ENCODE data around the gene PTPRN2.

PTPRN2 gene

DNA sequence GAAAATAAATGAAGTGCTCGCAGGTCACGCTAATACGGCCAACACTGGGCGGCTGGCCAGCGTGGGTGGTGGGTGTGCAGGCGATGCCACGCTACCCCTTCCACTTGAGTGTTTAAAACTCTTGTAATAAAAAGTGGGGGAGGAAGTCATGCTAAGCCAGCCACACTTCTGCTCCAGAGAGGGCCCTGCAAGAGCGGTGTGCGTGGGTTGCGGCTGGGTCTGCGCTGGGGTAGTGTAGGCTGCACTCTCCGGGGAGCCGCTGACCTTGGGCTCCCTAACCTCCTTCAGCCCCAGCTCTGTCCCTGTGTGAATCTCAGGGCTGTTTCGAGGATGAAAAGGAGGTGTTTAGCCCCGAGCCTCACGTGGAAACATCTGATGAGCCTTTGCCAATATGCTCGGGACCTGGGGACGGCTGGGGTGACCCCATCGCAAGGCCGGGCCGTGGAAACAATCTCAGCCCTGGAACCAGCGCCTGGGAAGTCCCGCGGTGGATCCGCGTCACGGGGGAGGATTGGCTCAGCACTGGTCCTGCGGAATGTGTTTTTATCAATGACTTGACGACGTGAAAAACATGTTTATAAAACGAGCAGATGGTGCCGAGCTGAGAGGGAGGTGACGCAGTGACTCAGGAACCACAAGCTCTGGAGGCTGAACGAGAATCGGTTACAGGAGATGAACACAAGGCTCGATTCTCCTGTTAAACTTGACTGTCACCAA lies 972.4 kb downstream of the PTPRN2 start:
- DNase-seq: no peak

GRCh38 chr7:157614457-157615020 lies 973.1 kb downstream of the PTPRN2 start:
- no peak for DNase-seq

DNA sequence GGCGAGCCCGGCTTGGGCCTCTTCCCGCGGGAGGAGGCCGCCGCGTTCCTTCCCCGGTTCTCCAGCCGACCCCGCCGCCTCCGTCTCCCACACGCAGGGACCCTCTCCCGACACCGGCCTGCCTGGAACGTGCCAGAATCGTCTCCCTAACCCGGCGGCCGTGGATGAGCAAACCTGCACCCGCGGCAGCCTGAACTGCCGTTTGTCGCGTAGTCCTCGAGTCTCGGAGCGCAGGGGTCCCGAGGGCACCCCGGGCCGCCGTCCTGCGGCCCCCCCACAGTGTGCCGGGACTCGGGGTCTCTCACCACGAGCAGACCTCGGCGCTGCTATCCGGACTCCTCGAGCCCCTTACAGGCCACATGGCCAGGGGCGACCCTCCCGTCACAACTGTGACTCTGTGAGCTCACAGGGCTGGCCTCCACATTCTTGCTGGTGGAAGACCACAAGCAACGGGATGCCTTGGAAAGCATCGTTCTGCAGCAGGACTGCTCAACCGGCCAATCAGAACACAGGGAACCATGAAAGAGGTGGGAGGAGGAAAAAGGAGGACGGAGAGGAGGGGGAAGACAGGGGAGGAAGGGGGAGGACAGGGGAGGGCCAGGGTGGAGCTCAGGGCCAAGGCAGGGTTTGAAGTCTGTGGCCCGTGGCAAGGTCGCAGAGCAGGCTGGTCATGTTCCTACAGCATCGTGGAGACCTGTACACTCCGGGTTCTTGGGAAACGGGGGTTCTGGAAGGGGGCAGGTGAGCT lies 973.9 kb downstream of the PTPRN2 start:
- DNase-seq: no peak

DNA sequence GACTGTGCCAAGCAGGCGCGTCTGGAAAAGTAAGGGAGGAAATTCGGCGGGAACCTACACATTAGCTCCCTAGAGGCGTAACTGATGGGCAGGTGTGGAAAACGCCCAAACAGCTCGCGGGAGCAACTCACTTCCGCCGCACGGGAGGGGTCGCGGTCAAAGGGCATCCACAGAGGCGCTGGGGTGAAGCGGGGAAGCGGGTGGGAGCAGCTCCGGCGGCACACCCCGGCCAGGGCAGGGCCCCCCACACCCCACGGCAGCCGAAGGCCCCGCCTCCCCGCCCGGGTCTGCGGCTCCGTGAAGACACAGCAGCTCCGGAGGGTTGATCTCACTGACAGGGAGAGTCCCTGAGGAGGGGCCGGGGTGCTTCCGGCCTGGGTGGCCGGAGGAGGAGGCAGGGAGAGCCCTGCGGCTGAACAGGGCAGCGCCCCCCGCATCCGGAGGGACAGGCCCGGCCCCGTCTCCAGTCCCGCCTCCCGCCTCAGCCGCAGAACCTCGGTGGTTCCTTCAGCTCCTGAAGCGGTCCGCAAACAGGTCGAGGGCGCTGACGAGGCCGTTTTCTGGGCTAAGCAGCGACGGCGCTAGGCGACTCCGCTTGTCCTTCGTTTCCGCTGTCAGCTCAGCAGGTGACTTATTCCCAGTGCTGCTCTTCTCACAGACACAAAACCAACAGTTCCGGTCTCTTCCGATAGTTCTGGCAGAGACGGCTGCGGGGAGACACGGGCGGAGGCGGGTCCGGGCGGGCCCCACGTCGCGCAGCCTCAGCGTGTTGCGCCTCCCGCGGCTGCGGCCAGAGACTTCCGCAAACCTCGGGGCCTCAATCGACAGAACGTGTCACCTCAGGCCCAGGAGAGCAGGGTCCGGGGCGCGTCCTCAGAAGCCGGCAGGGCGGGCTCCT lies 974.7 kb downstream of the PTPRN2 start:
- DNase-seq: peak; percentile 30 to 60

GRCh38 chr7:157612009-157612663 lies 975.5 kb downstream of the PTPRN2 start:
- DNase-seq: no peak

DNA sequence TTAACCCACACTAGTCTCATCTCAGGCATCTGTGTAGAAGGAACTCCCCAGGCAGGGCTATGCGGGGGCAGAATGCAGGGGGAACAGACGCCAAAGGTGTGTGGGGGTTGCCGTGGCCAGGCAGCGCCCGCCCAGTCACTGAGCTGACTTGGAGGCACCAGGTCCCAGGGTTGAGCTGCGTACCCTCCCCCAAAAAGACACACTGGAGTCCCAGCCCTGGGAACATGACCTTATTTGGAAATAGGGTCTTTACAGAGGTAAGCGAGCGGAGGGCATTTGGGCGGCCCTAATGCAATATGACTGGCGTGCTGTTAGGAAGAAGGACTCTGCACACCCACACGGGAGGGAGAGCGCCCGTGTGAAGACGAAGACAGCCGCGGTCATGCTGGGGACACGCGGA lies 976.3 kb downstream of the PTPRN2 start:
- no peak for DNase-seq

DNA sequence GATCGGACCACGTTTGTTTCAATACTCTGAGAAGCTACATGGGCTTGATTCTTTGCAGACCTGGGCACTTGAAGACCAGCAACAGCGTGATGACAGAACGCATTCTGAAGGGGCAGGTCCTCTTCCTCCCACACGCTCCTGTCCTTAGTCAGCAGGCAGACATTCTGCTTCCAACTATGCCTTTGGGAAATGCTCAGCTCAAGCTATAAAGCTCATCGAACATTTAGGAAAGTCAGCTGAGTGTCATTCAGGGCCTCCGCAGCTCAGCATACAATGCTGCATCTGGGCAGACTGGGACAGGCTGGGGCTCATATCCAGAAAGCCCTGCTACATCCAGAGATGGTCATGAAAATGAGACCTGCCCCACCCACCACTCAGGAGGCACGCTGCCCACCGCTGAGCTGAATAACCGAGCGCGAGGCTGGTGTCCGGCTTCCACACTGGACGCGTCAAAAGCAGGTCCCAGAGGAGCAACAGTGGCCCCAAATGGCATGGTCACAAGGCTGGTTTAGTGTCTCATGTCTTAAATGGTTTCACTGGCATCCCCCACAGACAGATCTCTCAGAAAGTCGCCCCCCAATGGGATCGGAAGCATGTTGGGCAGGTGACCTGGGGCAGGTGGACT lies 976.8 kb downstream of the PTPRN2 start:
- no peak for DNase-seq

GRCh38 chr7:157609932-157610640 lies 977.5 kb downstream of the PTPRN2 start:
- no peak for DNase-seq

GRCh38 chr7:157609516-157609915 lies 978.1 kb downstream of the PTPRN2 start:
- DNase-seq: no peak

DNA sequence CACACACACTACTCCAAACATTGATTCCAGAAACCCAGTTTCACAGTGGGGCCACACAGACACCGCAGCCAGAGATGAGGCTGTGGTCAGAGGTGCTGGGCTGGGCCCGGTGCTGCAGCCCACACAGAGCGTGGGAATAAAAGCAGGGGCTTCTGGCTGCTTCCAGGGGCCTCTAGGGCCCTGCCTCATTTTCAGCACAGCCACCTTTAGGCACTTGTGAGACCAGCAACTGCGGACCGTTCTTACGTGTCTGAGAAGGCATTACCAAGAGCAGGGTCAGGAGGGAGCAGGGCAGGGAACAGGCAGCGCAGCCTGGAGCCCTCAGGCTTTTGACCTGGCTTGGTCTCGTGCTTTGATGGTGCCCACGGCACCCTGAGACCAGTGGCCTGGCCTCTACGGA lies 980.4 kb downstream of the PTPRN2 start:
- no peak for DNase-seq

- no peak for DNase-seq
Measured at GRCh38 chr7:157606140-157606539, 981.5 kb downstream of the PTPRN2 start.

DNA sequence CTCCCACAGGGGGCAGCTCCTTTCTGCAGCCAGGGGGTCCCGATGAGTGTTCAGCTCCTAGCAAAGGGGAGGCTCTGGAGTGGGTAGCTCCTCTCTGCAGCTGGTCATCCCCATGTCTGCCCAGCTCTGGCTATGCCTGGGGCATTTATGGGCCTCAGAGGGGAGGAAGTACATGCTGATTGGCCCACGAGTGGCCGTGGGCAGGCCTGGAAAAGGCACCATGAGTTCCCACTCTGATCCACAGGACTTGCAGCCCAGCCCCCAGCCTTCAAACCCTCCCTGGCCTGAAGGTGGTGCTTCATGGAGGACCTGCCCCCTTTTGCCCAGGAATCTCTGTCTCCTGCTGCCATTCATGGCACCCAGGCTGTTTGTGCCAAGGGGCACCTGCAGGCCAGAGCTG lies 982.0 kb downstream of the PTPRN2 start:
- no peak for DNase-seq

GRCh38 chr7:157604661-157605381 lies 982.8 kb downstream of the PTPRN2 start:
- no peak for DNase-seq

DNA sequence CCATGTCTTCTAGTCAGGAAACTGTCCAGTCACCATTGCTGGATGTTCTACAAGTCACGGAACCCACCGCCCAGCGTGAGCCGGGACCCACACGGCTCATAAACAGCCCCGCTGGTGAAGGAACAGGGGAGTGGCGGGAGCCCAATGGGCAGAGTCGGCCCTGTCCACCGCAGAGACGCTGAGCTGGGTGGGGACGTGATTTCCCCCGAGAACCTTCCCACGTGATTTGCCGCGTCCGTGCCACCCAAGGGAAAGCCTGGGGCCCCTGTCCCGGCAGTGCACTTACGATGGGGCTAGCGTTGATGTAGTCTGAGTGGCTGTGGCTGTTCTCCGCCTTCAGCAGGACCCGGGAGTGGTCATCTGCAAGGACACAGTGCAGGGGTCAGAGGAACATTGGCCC lies 983.9 kb downstream of the PTPRN2 start:
- no peak for DNase-seq

GRCh38 chr7:157603005-157603404 lies 984.6 kb downstream of the PTPRN2 start:
- DNase-seq: no peak

DNA sequence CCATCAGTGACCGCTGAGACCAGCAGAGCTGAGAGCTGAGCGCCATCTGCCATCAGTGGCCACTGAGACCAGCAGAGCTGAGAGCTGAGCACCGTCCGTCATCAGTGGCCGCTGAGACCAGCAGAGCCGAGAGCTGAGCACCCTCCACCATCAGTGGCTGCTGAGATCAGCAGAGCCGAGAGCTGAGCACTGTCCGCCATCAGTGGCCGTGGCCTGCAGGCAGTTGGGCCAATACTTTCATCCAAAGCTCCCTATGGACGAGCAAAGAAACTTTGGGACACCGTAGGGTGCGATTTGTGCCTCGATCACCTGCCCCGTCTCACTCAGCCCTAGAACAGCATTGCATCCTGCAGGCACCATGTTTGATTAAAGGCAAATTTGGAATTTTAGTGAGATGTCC lies 985.0 kb downstream of the PTPRN2 start:
- no peak for DNase-seq

GRCh38 chr7:157602156-157602555 lies 985.5 kb downstream of the PTPRN2 start:
- no peak for DNase-seq

GRCh38 chr7:157601530-157601929 lies 986.1 kb downstream of the PTPRN2 start:
- no peak for DNase-seq

DNA sequence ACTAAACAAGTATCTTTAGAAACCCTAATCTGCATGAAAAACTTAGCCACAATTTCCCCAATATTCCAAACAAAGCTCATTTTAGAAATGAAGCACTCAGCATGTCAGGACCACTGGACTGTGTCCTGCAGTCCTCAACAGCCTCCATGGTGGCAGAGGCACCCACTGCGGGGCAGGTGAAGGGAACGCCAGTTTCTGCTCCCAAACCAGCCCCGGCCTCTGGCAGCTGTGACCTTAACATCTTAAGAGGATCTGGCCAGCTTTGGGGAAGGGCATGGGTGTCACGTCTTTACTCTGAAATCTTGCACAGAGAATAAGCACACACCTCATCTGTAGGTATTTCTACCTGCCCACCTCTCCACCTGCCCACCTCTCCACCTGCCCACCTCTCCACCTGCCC lies 988.1 kb downstream of the PTPRN2 start:
- no peak for DNase-seq

- no peak for DNase-seq
Measured at GRCh38 chr7:157597562-157597961, 990.1 kb downstream of the PTPRN2 start.

DNA sequence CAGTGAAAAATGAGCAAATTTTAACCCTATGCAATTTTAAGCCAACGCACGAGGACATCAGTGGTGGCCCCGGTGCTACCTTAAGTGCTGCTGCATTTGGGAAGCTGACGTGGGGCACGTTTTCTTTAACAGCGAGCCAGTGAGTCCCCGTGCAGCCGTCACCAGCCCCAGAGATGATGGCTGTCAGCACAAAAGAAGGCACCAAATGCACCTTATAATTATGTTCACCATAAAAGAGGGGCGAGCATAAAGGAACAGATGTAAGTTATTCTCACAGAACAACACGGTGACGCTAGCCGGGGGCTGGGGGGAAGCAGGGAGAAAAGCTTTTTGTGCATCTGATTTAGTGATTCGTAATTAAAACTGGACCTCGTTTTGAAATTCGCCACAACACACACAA lies 990.7 kb downstream of the PTPRN2 start:
- DNase-seq: no peak
